IMR-90 (cell line): Measurements from ENCODE around the gene SCLY. TPM values are rescaled to one million over a fixed set of nuclear protein-coding genes. Genes with fewer than 3 reads are reported as not detected.

Source experiments
- ATAC-seq: fragments of 200-7000 bp; cut with Tn5 transposase; 2 replicates; pipeline ENCODE4 v1.9.1; 2020; ENCODE audit warnings: low read depth, mild to moderate bottlenecking, moderate library complexity
- BruUV-seq: library from RNA; stranded (reverse); fragments of 400-500 nt; replicated peaks from 2 replicates; lab custom pipeline; 2021; lab: Mats Ljungman, UMichigan
- CTCF ChIA-PET: fragments of 300-600 bp; formaldehyde crosslinking; extraction: SDS; loops from one replicate; lab custom pipeline; 2021; ENCODE audit warnings: antibody characterized with exemption; lab: Yijun Ruan, JAX
- POLR2A ChIA-PET: fragments of 300-600 bp; sonication (Branson Sonifier 250); formaldehyde crosslinking; loops from one replicate; lab custom pipeline; 2022; ENCODE audit warnings: antibody characterized with exemption; ENCODE audit not compliant: unreplicated experiment; lab: Charles Lee
- DNase-seq: peaks from one replicate; pipeline ENCODE4 v3.0.0; 2013
- H2AFZ ChIP-seq: replicated peaks from 2 replicates; pipeline ENCODE3; 2013; ENCODE audit warnings: low read length, mild to moderate bottlenecking; ENCODE audit not compliant: poor library complexity
- H2AK5ac ChIP-seq: 2 replicates; pipeline ENCODE4 v1.6.1; 2013; ENCODE audit warnings: low read depth, low read length, inconsistent platforms
- H2AK9ac ChIP-seq: replicated peaks from 2 replicates; pipeline ENCODE3; 2013; ENCODE audit warnings: mild to moderate bottlenecking, low read depth, low read length, moderate library complexity; ENCODE audit not compliant: poor library complexity
- H2BK120ac ChIP-seq: 2 replicates; pipeline ENCODE4 v1.6.1; 2013; ENCODE audit warnings: low read depth, low read length, inconsistent platforms
- H2BK15ac ChIP-seq: 3 replicates; pipeline ENCODE4 v1.6.1; 2013; ENCODE audit warnings: low read depth, low read length, inconsistent platforms
- H2BK20ac ChIP-seq: 2 replicates; pipeline ENCODE4 v1.6.1; 2013; ENCODE audit warnings: low read depth, mild to moderate bottlenecking, inconsistent platforms, low read length, moderate library complexity
- H2BK5ac ChIP-seq: 2 replicates; pipeline ENCODE4 v1.6.1; 2013; ENCODE audit warnings: mild to moderate bottlenecking, low read depth, low read length, inconsistent platforms; ENCODE audit not compliant: poor library complexity, severe bottlenecking
- H3K14ac ChIP-seq: replicated peaks from 2 replicates; pipeline ENCODE4 v1.6.1; 2013; ENCODE audit warnings: low read depth, low read length, inconsistent platforms
- H3K18ac ChIP-seq: 2 replicates; pipeline ENCODE4 v1.6.1; 2013; ENCODE audit warnings: low read depth, low read length, control low read depth
- H3K23ac ChIP-seq: 2 replicates; pipeline ENCODE4 v1.6.1; 2013; ENCODE audit warnings: low read depth, low read length, inconsistent platforms
- H3K27ac ChIP-seq: 2 replicates; pipeline ENCODE4 v1.5.1; 2013; ENCODE audit warnings: mild to moderate bottlenecking, control low read depth, low read length; ENCODE audit not compliant: insufficient read depth
- H3K27me3 ChIP-seq: 2 replicates; pipeline ENCODE4 v1.6.1; 2013; ENCODE audit warnings: low read length; ENCODE audit not compliant: control insufficient read depth, insufficient read depth
- H3K36me3 ChIP-seq: 2 replicates; pipeline ENCODE4 v1.6.1; 2013; ENCODE audit warnings: low read length, mixed read lengths; ENCODE audit not compliant: control insufficient read depth, insufficient read depth
- H3K4ac ChIP-seq: 2 replicates; pipeline ENCODE4 v1.6.1; 2013; ENCODE audit warnings: low read depth, low read length, inconsistent platforms
- H3K4me1 ChIP-seq: 2 replicates; pipeline ENCODE4 v1.6.1; 2013; ENCODE audit warnings: low read length, mixed read lengths; ENCODE audit not compliant: control insufficient read depth, insufficient read depth
- H3K4me2 ChIP-seq: 2 replicates; pipeline ENCODE4 v1.6.1; 2013; ENCODE audit warnings: low read depth, mild to moderate bottlenecking, control low read depth, low read length, moderate library complexity
- H3K4me3 ChIP-seq: 2 replicates; pipeline ENCODE4 v1.5.1; 2013; ENCODE audit warnings: low read depth, mild to moderate bottlenecking, control low read depth, low read length, moderate library complexity; ENCODE audit not compliant: insufficient read depth
- H3K56ac ChIP-seq: 2 replicates; pipeline ENCODE4 v1.6.1; 2013; ENCODE audit warnings: low read length, inconsistent platforms; ENCODE audit not compliant: insufficient read depth; ENCODE audit errors: extremely low read depth
- H3K79me1 ChIP-seq, 2 experiments: 2 replicates each; pipeline ENCODE4 v1.6.1; 2013; ENCODE audit warnings: low read length in 2 of 2, inconsistent platforms in 1 of 2, low read depth in 1 of 2
- H3K9ac ChIP-seq: 2 replicates; pipeline ENCODE4 v1.6.1; 2013; ENCODE audit warnings: low read depth, low read length, control low read depth
- H3K9me1 ChIP-seq: 2 replicates; pipeline ENCODE4 v1.6.1; 2013; ENCODE audit warnings: low read length, inconsistent platforms; ENCODE audit not compliant: insufficient read depth
- H3K9me3 ChIP-seq: 2 replicates; pipeline ENCODE4 v1.6.1; 2013; ENCODE audit warnings: low read length; ENCODE audit not compliant: control insufficient read depth, insufficient read depth
- H4K20me1 ChIP-seq: 2 replicates; pipeline ENCODE4 v1.6.1; 2013; ENCODE audit warnings: low read length, inconsistent platforms; ENCODE audit not compliant: insufficient read depth
- H4K5ac ChIP-seq: 2 replicates; pipeline ENCODE4 v1.6.1; 2013; ENCODE audit warnings: mild to moderate bottlenecking, low read depth, low read length, control low read depth
- H4K8ac ChIP-seq, 2 experiments: 2 replicates each; pipeline ENCODE4 v1.6.1; 2013; ENCODE audit warnings: low read depth in 2 of 2, low read length in 2 of 2, control low read depth in 1 of 2, inconsistent platforms in 1 of 2
- H4K91ac ChIP-seq: 2 replicates; pipeline ENCODE4 v1.6.1; 2013; ENCODE audit warnings: low read depth, low read length, inconsistent platforms; ENCODE audit not compliant: insufficient read depth
- BHLHE40 ChIP-seq: fragments of 150-350 bp; IDR thresholded peaks from 2 replicates; pipeline ENCODE4 v1.6.1; 2016; ENCODE audit warnings: mild to moderate bottlenecking, low read depth, low read length
- CEBPB ChIP-seq: IDR thresholded peaks from 2 replicates; pipeline ENCODE4 v1.6.1; 2012; ENCODE audit warnings: low read depth, low read length, improper control_type of control experiment
- CHD1 ChIP-seq: IDR thresholded peaks from 2 replicates; pipeline ENCODE4 v1.6.1; 2012; ENCODE audit warnings: low read depth, low read length, improper control_type of control experiment
- CTCF ChIP-seq: conservative IDR thresholded peaks from 2 replicates; pipeline ENCODE4 v1.5.1; 2012; ENCODE audit warnings: mild to moderate bottlenecking, low read depth, low read length, improper control_type of control experiment
- ELK1 ChIP-seq: fragments of 150-350 bp; IDR thresholded peaks from 2 replicates; pipeline ENCODE4 v1.6.1; 2016; ENCODE audit warnings: low read depth, mild to moderate bottlenecking, low read length, moderate library complexity, borderline replicate concordance
- FOS ChIP-seq: fragments of 150-350 bp; IDR thresholded peaks from 2 replicates; pipeline ENCODE4 v1.6.1; 2016; ENCODE audit warnings: low read depth, low read length
- MAFK ChIP-seq: IDR thresholded peaks from 2 replicates; pipeline ENCODE4 v1.6.1; 2012; ENCODE audit warnings: low read depth, low read length, improper control_type of control experiment
- MAZ ChIP-seq: IDR thresholded peaks from 2 replicates; pipeline ENCODE4 v1.6.1; 2012; ENCODE audit warnings: low read depth, mild to moderate bottlenecking, low read length, improper control_type of control experiment, moderate library complexity, borderline replicate concordance
- MXI1 ChIP-seq: IDR thresholded peaks from 2 replicates; pipeline ENCODE4 v1.6.1; 2012; ENCODE audit warnings: low read depth, mild to moderate bottlenecking, low read length, moderate library complexity, borderline replicate concordance
- NFE2L2 ChIP-seq: fragments of 150-350 bp; IDR thresholded peaks from 2 replicates; pipeline ENCODE4 v1.6.1; 2016; ENCODE audit warnings: low read depth, mild to moderate bottlenecking, low read length
- POLR2A ChIP-seq: IDR thresholded peaks from 2 replicates; pipeline ENCODE4 v1.6.1; 2012; ENCODE audit warnings: mild to moderate bottlenecking, low read depth, low read length
- RAD21 ChIP-seq: IDR thresholded peaks from 2 replicates; pipeline ENCODE4 v1.6.1; 2012; ENCODE audit warnings: low read length, improper control_type of control experiment
- RCOR1 ChIP-seq: IDR thresholded peaks from 2 replicates; pipeline ENCODE4 v1.6.1; 2012; ENCODE audit warnings: mild to moderate bottlenecking, low read length, improper control_type of control experiment; ENCODE audit not compliant: insufficient replicate concordance
- RFX5 ChIP-seq: IDR thresholded peaks from 2 replicates; pipeline ENCODE4 v1.8.0; 2012; ENCODE audit warnings: low read depth, mild to moderate bottlenecking, low read length, moderate library complexity
- SMC3 ChIP-seq: fragments of 150-350 bp; IDR thresholded peaks from 2 replicates; pipeline ENCODE4 v1.6.1; 2016; ENCODE audit warnings: low read depth, mild to moderate bottlenecking, antibody characterized with exemption, low read length, moderate library complexity
- USF2 ChIP-seq: fragments of 150-350 bp; IDR thresholded peaks from 2 replicates; pipeline ENCODE4 v1.6.1; 2017; ENCODE audit warnings: mild to moderate bottlenecking, antibody characterized with exemption, low read length, low read depth
- WGBS, 2 experiments: methylation state at CpG; one replicate each; pipeline versions ENCODE4 v1.1.5 to v1.1.7; 2013; ENCODE audit warnings: missing lambda C conversion rate in 2 of 2; ENCODE audit not compliant: insufficient read length in 1 of 2; ENCODE audit errors: extremely low coverage in 2 of 2; 5-methylcytosine and 5-hydroxymethylcytosine counted together
- dilution Hi-C: fragments of 300-500 bp; cut with HindIII; formaldehyde crosslinking; loops from one replicate; pipeline ENCODE4 v1.14.3; 2018; ENCODE audit warnings: low sequenced_read_pairs; ENCODE audit not compliant: unreplicated experiment
- in situ Hi-C: fragments of 300-500 bp; cut with MboI; formaldehyde crosslinking; loops from 3 replicates; pipeline ENCODE4 v1.14.3; 2019; ENCODE audit warnings: low sequenced_read_pairs, inconsistent platforms, mixed read lengths
- intact Hi-C: fragments of 100-400 bp; cut with micrococcal nuclease; formaldehyde crosslinking; loops from 2 replicates; pipeline ENCODE4 v1.10.0; 2022
- polyA plus RNA-seq, 3 experiments: library from polyadenylated mRNA; depleted of rRNA; stranded (reverse); fragments of >200 nt; gene quantifications; 2 replicates each; pipeline ENCODE4 v1.2.3, GENCODE V29; 2012; ENCODE audit warnings: low replicate concordance in 1 of 3
- total RNA-seq: library from RNA; depleted of rRNA; stranded (reverse); fragments of >200 nt; gene quantifications from 2 replicates; pipeline ENCODE4 v1.2.3, GENCODE V29; 2012

The SCLY gene
- total and polyA plus RNA-seq, 2 of the 4 experiments (the other 2 are of a cell fraction), result 8.6 to 10.5 TPM

- no peak for TF ChIP-seq FOS
- no peak for TF ChIP-seq BHLHE40
- TF ChIP-seq SMC3, result no peak
- TF ChIP-seq MAFK, result no peak
- no peak for TF ChIP-seq CEBPB
- TF ChIP-seq NFE2L2, result no peak
- no peak for TF ChIP-seq CTCF
- no peak for TF ChIP-seq MXI1
- no peak for TF ChIP-seq RAD21
- no peak for TF ChIP-seq RFX5
- no peak for TF ChIP-seq ELK1
- TF ChIP-seq CHD1, result no peak
- TF ChIP-seq POLR2A, result no peak
- TF ChIP-seq RCOR1, result no peak
- TF ChIP-seq MAZ, result no peak
- no peak for TF ChIP-seq USF2
- Histone ChIP-seq H3K23ac (no peak overlapping the region), H4K5ac (no peak overlapping the region), H4K20me1 (no peaks in the 10 kb centered on the region), H3K14ac (no peak overlapping the region), H3K27ac (no peak overlapping the region), H4K8ac (no peak overlapping the region), H3K56ac (no peak overlapping the region), H3K36me3 (no peaks in the 10 kb centered on the region), H3K4me1 (no peaks in the 10 kb centered on the region), H2AK9ac (no peak overlapping the region), H2BK5ac (no peak overlapping the region), H3K9ac (no peak overlapping the region), H4K91ac (no peak overlapping the region), H2BK15ac (no peak overlapping the region), H2AFZ (no peak overlapping the region), H3K27me3 (no peaks in the 10 kb centered on the region; the same call in 1 of the 2 replicates), H2AK5ac (no peak overlapping the region), H3K4ac (no peak overlapping the region), H2BK120ac (no peak overlapping the region), H2BK20ac (no peak overlapping the region), H3K9me1 (no peaks in the 10 kb centered on the region), H3K79me1 (no peaks in the 10 kb centered on the region), H3K4me2 (no peak overlapping the region), H3K18ac (no peak overlapping the region), H3K4me3 (no peak overlapping the region), H3K9me3 (no peaks in the 10 kb centered on the region)
- 86% methylated on average over 4 of the region's 10 CpGs; no CpG with 5 or more reads in 1 of the 2 experiments for WGBS, 2 experiments
- BruUV-seq, result no TSS peak
- intact Hi-C loops, result no loop called here
- ChIA-PET POLR2A (no interaction called here), CTCF (no interaction called here)
- dilution Hi-C loops, result no loop called here
- no peak for ATAC-seq
- DNase-seq, result no peak
- in situ Hi-C loops, result no loop called here
Observed at GRCh38 chr2:238102865-238103264, 42.1 kb downstream of the SCLY start.
